ENCODE measurements around the gene KIF1A. TPM values are rescaled to one million over a fixed set of nuclear protein-coding genes. Genes with fewer than 3 reads are reported as not detected.

The KIF1A gene
- total RNA-seq, 1 experiment from 2014 or later = 279 TPM

GRCh38 chr2:240721596-240722180, 98.3 kb downstream of the KIF1A start (continued):
- TF ChIP-seq TEAD4 (CRISPR knock-in tag; IDR thresholded peaks at IDR 0.05) (no peak), ZNF396 (CRISPR knock-in tag; IDR thresholded peaks at IDR 0.05; ENCODE audit: borderline replicate concordance) (no peak), ZNF317 (CRISPR knock-in tag; IDR thresholded peaks at IDR 0.05; ENCODE audit: borderline replicate concordance, low read depth) (no peak)
- TF ChIP-seq, protein P1, sequence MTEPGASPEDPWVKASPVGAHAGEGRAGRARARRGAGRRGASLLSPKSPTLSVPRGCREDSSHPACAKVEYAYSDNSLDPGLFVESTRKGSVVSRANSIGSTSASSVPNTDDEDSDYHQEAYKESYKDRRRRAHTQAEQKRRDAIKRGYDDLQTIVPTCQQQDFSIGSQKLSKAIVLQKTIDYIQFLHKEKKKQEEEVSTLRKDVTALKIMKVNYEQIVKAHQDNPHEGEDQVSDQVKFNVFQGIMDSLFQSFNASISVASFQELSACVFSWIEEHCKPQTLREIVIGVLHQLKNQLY (CRISPR knock-in tag; IDR thresholded peaks at IDR 0.05) = no peak
- TF ChIP-seq, protein P2, sequence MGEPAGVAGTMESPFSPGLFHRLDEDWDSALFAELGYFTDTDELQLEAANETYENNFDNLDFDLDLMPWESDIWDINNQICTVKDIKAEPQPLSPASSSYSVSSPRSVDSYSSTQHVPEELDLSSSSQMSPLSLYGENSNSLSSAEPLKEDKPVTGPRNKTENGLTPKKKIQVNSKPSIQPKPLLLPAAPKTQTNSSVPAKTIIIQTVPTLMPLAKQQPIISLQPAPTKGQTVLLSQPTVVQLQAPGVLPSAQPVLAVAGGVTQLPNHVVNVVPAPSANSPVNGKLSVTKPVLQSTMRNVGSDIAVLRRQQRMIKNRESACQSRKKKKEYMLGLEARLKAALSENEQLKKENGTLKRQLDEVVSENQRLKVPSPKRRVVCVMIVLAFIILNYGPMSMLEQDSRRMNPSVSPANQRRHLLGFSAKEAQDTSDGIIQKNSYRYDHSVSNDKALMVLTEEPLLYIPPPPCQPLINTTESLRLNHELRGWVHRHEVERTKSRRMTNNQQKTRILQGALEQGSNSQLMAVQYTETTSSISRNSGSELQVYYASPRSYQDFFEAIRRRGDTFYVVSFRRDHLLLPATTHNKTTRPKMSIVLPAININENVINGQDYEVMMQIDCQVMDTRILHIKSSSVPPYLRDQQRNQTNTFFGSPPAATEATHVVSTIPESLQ (CRISPR knock-in tag; IDR thresholded peaks at IDR 0.05) = no peak

- H3K9me3 Mint-ChIP-seq = no peaks in the 10 kb centered on the region
- H3K4me3 Mint-ChIP-seq = no peak overlapping the region
- ChIA-PET CTCF (interaction anchor here (1.0 kb wide), 1 partner anchor 80 kb away, joined by 3 read pairs; no protein-coding TSS in a partner anchor), POLR2A (no interaction called here)
- no peak for TF ChIP-seq ZNF138 (CRISPR knock-in tag; conservative IDR thresholded peaks at IDR 0.05)
- no peak for TF ChIP-seq ESRRA (CRISPR knock-in tag; IDR thresholded peaks at IDR 0.05; ENCODE audit: borderline replicate concordance)
- no peak for TF ChIP-seq ZNF281 (CRISPR knock-in tag; IDR thresholded peaks at IDR 0.05)
- TF ChIP-seq JAZF1 (CRISPR knock-in tag; IDR thresholded peaks at IDR 0.05) = no peak
- no peak for TF ChIP-seq ZNF425 (CRISPR knock-in tag; conservative IDR thresholded peaks at IDR 0.05)
- H3K27me3 Mint-ChIP-seq (ENCODE audit: low read depth) = no peaks in the 10 kb centered on the region
- peaks cover 28% of the 10 kb centered on the region for H3K36me3 Mint-ChIP-seq
- no peak overlapping the region for H3K27ac Mint-ChIP-seq
- no peak for DNase-seq (ENCODE audit: low spot score)
- ATAC-seq = no peak
- H3K4me1 Mint-ChIP-seq = no peaks in the 10 kb centered on the region
These were observed 99.1 kb downstream of the KIF1A start for GRCh38 chr2:240720686-240721595.

DNA sequence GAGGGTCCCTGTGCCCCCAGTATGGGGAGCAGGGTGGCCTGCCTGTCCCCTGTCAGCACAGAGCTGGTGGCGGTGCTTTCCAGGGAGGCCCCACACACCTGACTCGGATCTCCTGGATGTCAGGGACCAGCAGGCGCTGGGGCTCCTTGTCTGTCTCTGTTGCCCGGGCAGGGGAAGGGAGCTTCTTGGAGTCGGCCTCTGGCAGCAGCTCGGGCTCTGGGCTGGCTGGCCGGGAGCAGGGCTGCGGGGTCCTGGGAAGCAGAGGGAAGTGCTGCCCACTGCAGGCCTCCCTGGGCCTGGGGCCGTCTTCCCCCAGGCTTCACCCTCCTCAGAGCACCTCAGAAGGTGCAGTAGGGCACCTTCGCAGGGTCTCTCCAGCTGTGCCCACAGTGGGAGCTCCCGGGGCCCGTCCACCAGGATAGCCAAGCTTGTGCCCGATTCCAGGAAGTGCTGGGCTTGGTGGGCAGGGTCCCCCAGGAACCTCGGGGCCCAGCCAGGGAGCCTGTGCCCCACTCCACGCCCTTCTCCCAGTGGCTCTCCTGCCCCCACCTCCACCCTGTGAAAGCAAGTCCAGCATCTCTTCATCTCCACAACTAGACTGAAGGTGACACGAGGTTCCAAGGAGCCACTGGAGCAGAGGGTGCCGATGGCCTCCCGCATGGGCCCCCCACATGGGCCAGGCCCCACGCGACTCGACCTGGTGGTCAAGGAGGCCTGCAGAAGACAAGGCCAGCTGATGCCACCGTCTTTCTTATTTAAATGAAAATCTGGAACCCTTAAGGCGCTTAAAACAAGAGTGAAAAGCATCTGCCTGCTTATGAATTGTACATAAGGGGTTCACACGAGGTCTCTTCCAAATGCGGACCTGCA, 100.1 kb downstream of the KIF1A start:
- CTCF ChIA-PET = no interaction called here
- H3K36me3 Mint-ChIP-seq = peaks cover 25% of the 10 kb centered on the region

More for the DNA sequence above, 100.1 kb downstream of the KIF1A start:
- TF ChIP-seq, protein P3, sequence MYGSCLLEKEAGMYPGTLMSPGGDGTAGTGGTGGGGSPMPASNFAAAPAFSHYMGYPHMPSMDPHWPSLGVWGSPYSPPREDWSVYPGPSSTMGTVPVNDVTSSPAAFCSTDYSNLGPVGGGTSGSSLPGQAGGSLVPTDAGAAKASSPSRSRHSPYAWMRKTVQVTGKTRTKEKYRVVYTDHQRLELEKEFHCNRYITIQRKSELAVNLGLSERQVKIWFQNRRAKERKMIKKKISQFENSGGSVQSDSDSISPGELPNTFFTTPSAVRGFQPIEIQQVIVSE (CRISPR knock-in tag; IDR thresholded peaks at IDR 0.05; ENCODE audit: borderline replicate concordance) = no peak
- TF ChIP-seq ZNF138 (CRISPR knock-in tag; conservative IDR thresholded peaks at IDR 0.05) = no peak
- no peak for TF ChIP-seq ZMAT4 (CRISPR knock-in tag; IDR thresholded peaks at IDR 0.05)
- TF ChIP-seq ETV6 (CRISPR knock-in tag; IDR thresholded peaks at IDR 0.05) = no peak
- TF ChIP-seq, protein P4, sequence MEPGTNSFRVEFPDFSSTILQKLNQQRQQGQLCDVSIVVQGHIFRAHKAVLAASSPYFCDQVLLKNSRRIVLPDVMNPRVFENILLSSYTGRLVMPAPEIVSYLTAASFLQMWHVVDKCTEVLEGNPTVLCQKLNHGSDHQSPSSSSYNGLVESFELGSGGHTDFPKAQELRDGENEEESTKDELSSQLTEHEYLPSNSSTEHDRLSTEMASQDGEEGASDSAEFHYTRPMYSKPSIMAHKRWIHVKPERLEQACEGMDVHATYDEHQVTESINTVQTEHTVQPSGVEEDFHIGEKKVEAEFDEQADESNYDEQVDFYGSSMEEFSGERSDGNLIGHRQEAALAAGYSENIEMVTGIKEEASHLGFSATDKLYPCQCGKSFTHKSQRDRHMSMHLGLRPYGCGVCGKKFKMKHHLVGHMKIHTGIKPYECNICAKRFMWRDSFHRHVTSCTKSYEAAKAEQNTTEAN (CRISPR knock-in tag; IDR thresholded peaks at IDR 0.05) = no peak
- Mint-ChIP-seq H3K9me3 (no peaks in the 10 kb centered on the region), H3K4me3 (no peak overlapping the region), H3K27ac (no peak overlapping the region), H3K4me1 (no peaks in the 10 kb centered on the region), H3K27me3 (ENCODE audit: low read depth) (no peaks in the 10 kb centered on the region)
- POLR2A ChIA-PET = no interaction called here
- no peak for DNase-seq (ENCODE audit: low spot score)
- ATAC-seq = no peak
